Measurements from ENCODE around the gene HDAC9.

The HDAC9 gene

DNA sequence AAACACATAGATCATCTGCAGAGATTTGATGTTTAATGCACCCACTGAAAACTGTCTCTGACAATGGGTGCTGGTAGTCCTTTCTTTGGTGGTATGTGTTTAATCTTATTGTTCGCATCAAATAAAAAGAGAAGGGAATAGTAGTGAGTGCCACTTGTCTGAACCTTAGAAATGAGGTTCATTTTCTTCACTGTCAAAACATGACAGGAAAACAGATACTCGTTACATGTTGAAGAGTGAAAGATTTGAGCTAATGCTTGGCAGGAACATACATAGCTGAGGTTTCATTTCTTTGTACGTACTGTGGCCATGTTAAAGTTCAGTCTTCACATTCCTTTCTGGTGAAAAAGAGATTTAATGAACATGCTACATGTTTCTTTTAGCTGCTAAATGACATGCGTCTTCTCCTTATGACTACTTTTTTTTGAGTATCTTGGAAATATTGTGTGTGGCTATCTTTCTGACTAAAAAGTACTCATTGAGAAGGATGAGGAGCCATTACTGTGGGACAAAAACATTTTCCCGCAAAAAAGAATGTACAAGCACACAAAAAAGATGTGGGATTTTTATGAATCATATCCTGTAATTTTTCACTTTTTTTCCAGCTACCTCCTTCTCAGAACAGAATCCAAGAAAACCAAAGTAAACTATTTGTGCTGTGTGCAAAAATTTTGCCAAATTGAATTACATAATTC, 513.8 kb downstream of the HDAC9 start:
- DNase-seq (ENCODE audit: low read depth), result peak; percentile 39
- Histone ChIP-seq H3K36me3 (ENCODE audit: control insufficient read depth, insufficient read depth, low read length, severe bottlenecking) (no peaks in the 10 kb centered on the region), H3K27me3 (replicated peaks; ENCODE audit: control insufficient read depth, insufficient read depth, low read length) (no peaks in the 10 kb centered on the region), H3K4me1 (ENCODE audit: control insufficient read depth, insufficient read depth, low read length) (peaks cover 11% of the 10 kb centered on the region), H3K4me3 (ENCODE audit: low read length) (peak overlapping the region; percentile 44), H3K9ac (ENCODE audit: low read length) (peak overlapping the region; percentile 19), H3K9me3 (ENCODE audit: control insufficient read depth, low read length) (no peaks in the 10 kb centered on the region)

DNA sequence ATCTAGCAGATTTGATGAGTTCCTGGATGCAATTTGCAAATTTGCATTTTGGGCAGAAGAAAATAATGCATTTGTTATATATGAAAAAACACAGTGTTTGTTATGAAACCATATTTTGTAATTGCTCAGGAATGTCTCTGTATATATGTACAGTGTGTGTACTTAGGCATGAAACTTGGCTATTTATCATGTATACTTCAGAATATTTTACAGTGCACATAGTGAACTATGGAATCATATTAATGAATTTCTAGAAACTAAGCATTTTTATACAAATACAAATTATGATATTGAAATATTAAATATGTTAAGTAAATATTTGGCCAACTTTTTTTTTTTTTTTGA, 514.4 kb downstream of the HDAC9 start:
- no peak overlapping the region for H3K9ac ChIP-seq (ENCODE audit: low read length)
- DNase-seq (ENCODE audit: low read depth), result peak; percentile 28
- H3K27me3 ChIP-seq (replicated peaks; ENCODE audit: control insufficient read depth, insufficient read depth, low read length), result no peaks in the 10 kb centered on the region
- peak overlapping the region; percentile 44 for H3K4me3 ChIP-seq (ENCODE audit: low read length)
- H3K36me3 ChIP-seq (ENCODE audit: control insufficient read depth, insufficient read depth, low read length, severe bottlenecking), result no peaks in the 10 kb centered on the region
- no peaks in the 10 kb centered on the region for H3K9me3 ChIP-seq (ENCODE audit: control insufficient read depth, low read length)
- peaks cover 11% of the 10 kb centered on the region for H3K4me1 ChIP-seq (ENCODE audit: control insufficient read depth, insufficient read depth, low read length)

DNA sequence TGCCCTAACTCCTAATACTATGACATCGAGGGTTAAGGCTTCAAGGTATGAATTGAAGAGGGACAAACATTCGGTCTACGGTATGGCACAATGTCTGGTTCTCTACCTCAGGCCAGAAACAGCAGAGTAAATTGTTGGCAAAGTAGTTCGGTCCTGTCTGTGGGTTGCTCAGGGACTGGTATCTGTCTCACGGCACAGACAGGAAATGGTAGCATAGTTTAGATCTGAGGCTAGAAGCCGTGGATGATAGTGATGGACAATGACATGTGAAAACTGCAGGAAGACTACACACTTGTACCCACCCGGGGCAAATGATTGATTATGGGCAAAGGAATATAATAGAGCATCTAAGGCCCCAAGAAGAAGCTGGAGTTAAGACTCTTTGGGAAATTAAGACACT, 515.7 kb downstream of the HDAC9 start:
- Histone ChIP-seq H3K4me3 (ENCODE audit: low read length) (no peak overlapping the region), H3K9me3 (ENCODE audit: control insufficient read depth, low read length) (peaks cover 5% of the 10 kb centered on the region), H3K4me1 (ENCODE audit: control insufficient read depth, insufficient read depth, low read length) (peaks cover 11% of the 10 kb centered on the region), H3K9ac (ENCODE audit: low read length) (no peak overlapping the region), H3K36me3 (ENCODE audit: control insufficient read depth, insufficient read depth, low read length, severe bottlenecking) (no peaks in the 10 kb centered on the region), H3K27me3 (replicated peaks; ENCODE audit: control insufficient read depth, insufficient read depth, low read length) (no peaks in the 10 kb centered on the region)
- DNase-seq (ENCODE audit: low read depth), result no peak

DNA sequence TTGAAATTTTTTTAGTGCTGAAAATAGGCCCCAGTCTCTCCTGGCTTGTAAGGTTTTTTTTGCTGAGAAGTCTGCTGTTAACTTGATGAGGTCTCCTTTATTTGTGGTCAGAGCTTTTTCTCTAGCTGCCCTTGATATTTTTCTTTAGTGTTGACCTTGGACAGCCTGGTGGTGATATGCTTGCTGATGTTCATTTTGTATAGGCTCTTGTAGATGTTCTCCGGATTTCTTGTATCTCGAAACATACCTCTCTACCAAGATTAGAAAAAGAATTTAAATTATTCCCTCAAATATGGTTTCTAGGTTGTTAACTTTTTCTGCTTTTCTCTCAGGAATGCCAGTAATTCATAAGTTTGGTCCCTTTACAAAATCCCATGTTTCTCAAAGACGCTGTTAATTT, 519.5 kb downstream of the HDAC9 start:
- peaks cover 14% of the 10 kb centered on the region for H3K9me3 ChIP-seq (ENCODE audit: control insufficient read depth, low read length)
- H3K9ac ChIP-seq (ENCODE audit: low read length), result no peak overlapping the region
- no peaks in the 10 kb centered on the region for H3K36me3 ChIP-seq (ENCODE audit: control insufficient read depth, insufficient read depth, low read length, severe bottlenecking)
- no peaks in the 10 kb centered on the region for H3K27me3 ChIP-seq (replicated peaks; ENCODE audit: control insufficient read depth, insufficient read depth, low read length)
- H3K4me1 ChIP-seq (ENCODE audit: control insufficient read depth, insufficient read depth, low read length), result no peaks in the 10 kb centered on the region
- no peak overlapping the region for H3K4me3 ChIP-seq (ENCODE audit: low read length)
- no peak for DNase-seq (ENCODE audit: low read depth)

DNA sequence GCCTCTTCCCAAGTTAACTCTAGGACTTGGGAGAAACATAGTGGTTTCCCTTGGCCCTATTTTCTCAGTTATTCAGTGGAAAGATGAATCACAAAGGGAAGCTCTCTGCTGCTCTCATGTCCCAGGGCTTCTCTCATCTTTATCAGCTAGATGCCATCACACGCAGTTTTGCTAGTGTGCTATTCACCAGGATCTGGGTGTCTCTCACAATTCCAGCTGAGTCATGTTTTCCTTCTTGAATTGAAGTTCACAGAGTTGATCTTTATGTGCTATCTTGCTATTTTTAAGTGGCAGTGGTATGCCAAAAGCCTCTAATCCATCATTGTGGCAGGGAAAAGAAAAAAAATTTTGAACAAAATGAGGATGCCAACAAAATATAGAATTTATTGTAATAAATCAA, 520.6 kb downstream of the HDAC9 start:
- H3K9ac ChIP-seq (ENCODE audit: low read length), result no peak overlapping the region
- H3K4me3 ChIP-seq (ENCODE audit: low read length), result no peak overlapping the region
- no peaks in the 10 kb centered on the region for H3K27me3 ChIP-seq (replicated peaks; ENCODE audit: control insufficient read depth, insufficient read depth, low read length)
- no peaks in the 10 kb centered on the region for H3K4me1 ChIP-seq (ENCODE audit: control insufficient read depth, insufficient read depth, low read length)
- no peaks in the 10 kb centered on the region for H3K36me3 ChIP-seq (ENCODE audit: control insufficient read depth, insufficient read depth, low read length, severe bottlenecking)
- peaks cover 14% of the 10 kb centered on the region for H3K9me3 ChIP-seq (ENCODE audit: control insufficient read depth, low read length)
- DNase-seq (ENCODE audit: low read depth), result no peak

DNA sequence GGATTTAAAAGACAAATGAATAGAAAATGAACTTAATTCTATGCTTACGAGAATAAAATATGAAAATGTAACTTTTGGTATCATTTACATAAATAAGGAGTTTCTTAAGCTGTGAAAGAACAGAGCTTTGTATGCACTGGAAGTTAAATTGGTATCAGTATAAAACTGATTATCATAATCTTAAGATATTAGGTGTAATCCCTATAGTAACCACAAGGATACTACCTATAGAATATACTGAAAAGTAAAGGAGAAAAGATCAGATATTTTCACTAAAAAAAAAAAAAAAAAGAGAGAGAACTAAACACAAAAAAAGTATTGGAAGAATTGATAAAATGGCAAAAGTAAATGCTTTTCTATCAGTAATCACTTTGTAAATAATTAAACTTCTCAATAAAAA, 521.8 kb downstream of the HDAC9 start:
- DNase-seq (ENCODE audit: low read depth), result no peak
- no peaks in the 10 kb centered on the region for H3K4me1 ChIP-seq (ENCODE audit: control insufficient read depth, insufficient read depth, low read length)
- H3K36me3 ChIP-seq (ENCODE audit: control insufficient read depth, insufficient read depth, low read length, severe bottlenecking), result no peaks in the 10 kb centered on the region
- H3K9me3 ChIP-seq (ENCODE audit: control insufficient read depth, low read length), result peaks cover 14% of the 10 kb centered on the region
- H3K4me3 ChIP-seq (ENCODE audit: low read length), result no peak overlapping the region
- no peaks in the 10 kb centered on the region for H3K27me3 ChIP-seq (replicated peaks; ENCODE audit: control insufficient read depth, insufficient read depth, low read length)
- H3K9ac ChIP-seq (ENCODE audit: low read length), result no peak overlapping the region

DNA sequence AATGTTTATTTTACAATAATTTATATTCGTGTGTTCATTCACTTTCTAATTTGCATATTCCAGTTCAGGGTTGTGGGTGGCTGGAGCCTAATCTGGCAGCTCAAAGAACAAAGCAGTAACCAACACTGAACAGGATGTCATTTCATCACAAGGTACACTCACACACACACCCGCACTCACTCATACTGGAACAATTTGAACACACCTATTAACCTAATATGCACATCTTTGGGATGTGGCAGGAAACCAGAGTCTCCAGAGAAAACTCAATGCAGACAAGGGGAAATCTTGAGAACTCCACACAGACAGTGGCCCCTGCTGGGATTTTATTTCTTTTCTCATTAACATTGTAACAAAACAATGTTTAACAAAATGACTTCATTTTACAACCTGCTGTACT, 524.5 kb downstream of the HDAC9 start:
- H3K4me1 ChIP-seq (ENCODE audit: control insufficient read depth, insufficient read depth, low read length), result peaks cover 8% of the 10 kb centered on the region
- DNase-seq (ENCODE audit: low read depth), result no peak
- H3K27me3 ChIP-seq (replicated peaks; ENCODE audit: control insufficient read depth, insufficient read depth, low read length), result no peaks in the 10 kb centered on the region
- H3K9ac ChIP-seq (ENCODE audit: low read length), result no peak overlapping the region
- H3K36me3 ChIP-seq (ENCODE audit: control insufficient read depth, insufficient read depth, low read length, severe bottlenecking), result no peaks in the 10 kb centered on the region
- no peak overlapping the region for H3K4me3 ChIP-seq (ENCODE audit: low read length)
- peaks cover 14% of the 10 kb centered on the region for H3K9me3 ChIP-seq (ENCODE audit: control insufficient read depth, low read length)

DNA sequence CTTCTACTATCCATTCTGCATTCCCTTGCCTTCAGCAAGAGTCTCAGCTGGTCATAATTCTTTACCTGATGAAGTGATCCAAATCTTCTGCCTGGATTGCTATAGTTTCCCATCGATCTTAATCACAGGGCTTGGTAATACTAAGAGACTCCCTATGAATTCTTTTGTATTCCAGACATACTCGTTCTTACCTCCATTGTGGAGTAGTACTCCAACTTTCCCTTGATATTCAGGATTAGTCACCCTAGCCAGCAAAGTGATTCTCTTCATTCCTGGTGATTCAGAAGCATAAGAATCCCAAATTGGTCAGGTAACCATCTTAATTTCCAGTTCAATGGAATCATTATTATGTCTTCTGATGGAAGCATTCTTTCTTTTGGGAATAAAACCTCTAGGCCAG, 525.2 kb downstream of the HDAC9 start:
- no peak overlapping the region for H3K9ac ChIP-seq (ENCODE audit: low read length)
- H3K36me3 ChIP-seq (ENCODE audit: control insufficient read depth, insufficient read depth, low read length, severe bottlenecking), result no peaks in the 10 kb centered on the region
- no peak overlapping the region for H3K4me3 ChIP-seq (ENCODE audit: low read length)
- no peak for DNase-seq (ENCODE audit: low read depth)
- H3K4me1 ChIP-seq (ENCODE audit: control insufficient read depth, insufficient read depth, low read length), result peaks cover 8% of the 10 kb centered on the region
- peaks cover 14% of the 10 kb centered on the region for H3K9me3 ChIP-seq (ENCODE audit: control insufficient read depth, low read length)
- H3K27me3 ChIP-seq (replicated peaks; ENCODE audit: control insufficient read depth, insufficient read depth, low read length), result no peaks in the 10 kb centered on the region

DNA sequence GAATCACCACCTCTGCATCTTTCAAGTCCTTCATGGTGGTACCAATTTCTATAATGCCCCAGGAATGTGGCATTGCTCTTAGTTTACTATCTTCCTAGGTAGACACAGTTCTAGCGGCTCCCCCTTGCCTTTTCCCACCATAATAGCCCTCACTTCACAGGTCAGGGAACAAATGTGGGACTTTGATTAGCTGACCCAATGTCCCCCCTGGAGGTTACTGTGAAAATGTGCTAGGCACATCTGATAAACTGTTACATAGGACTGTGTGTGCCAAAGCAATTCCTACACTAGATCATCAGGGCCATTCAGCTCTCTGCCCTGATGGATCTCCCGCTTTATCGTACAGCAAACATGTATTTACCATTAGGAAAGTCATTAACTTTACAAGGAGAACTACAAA, 527.9 kb downstream of the HDAC9 start:
- no peak overlapping the region for H3K9ac ChIP-seq (ENCODE audit: low read length)
- H3K36me3 ChIP-seq (ENCODE audit: control insufficient read depth, insufficient read depth, low read length, severe bottlenecking), result no peaks in the 10 kb centered on the region
- no peak overlapping the region for H3K4me3 ChIP-seq (ENCODE audit: low read length)
- H3K27me3 ChIP-seq (replicated peaks; ENCODE audit: control insufficient read depth, insufficient read depth, low read length), result no peaks in the 10 kb centered on the region
- DNase-seq (ENCODE audit: low read depth), result no peak
- no peaks in the 10 kb centered on the region for H3K9me3 ChIP-seq (ENCODE audit: control insufficient read depth, low read length)
- H3K4me1 ChIP-seq (ENCODE audit: control insufficient read depth, insufficient read depth, low read length), result peaks cover 12% of the 10 kb centered on the region

DNA sequence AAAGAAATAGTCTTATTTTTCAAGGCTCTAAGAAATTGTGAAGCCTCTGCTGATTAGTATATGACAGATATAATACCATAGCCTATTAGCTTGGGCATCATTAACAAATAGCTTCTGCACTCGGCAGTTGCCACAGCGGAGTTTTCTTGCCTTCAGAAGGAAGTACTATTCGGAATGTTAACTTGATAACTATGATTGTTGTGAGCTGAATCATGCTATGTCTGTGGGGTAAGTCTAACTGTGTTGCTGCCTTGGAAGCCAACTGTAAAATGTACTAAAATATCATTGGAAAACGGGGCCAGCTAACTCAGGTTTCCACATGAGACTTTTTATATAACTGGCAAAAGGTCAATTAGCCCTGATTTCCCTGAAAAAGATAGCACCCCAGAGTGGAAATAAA, 528.7 kb downstream of the HDAC9 start:
- H3K4me1 ChIP-seq (ENCODE audit: control insufficient read depth, insufficient read depth, low read length), result peaks cover 12% of the 10 kb centered on the region
- no peak overlapping the region for H3K4me3 ChIP-seq (ENCODE audit: low read length)
- peak; percentile 84 for DNase-seq (ENCODE audit: low read depth)
- no peaks in the 10 kb centered on the region for H3K9me3 ChIP-seq (ENCODE audit: control insufficient read depth, low read length)
- no peaks in the 10 kb centered on the region for H3K27me3 ChIP-seq (replicated peaks; ENCODE audit: control insufficient read depth, insufficient read depth, low read length)
- H3K9ac ChIP-seq (ENCODE audit: low read length), result no peak overlapping the region
- no peaks in the 10 kb centered on the region for H3K36me3 ChIP-seq (ENCODE audit: control insufficient read depth, insufficient read depth, low read length, severe bottlenecking)

DNA sequence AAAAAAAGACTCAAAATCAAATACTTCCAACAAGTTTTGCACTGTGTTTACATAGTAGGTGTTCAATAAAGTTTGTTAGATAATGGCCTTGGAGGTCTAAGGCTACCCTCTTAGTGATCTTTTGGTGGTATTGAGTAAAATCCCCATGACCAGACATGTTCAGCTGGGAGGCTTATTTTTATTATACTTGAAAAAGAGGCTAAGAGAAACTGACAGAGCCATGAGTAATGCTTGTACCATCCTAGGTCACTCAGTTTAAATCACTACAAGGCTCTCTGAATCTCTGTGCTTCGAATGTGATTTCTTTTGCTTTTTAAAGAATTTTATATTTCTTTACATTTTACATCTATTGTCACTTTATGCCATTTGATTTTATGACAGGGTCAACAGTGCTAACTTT, 531.3 kb downstream of the HDAC9 start:
- Histone ChIP-seq H3K9ac (ENCODE audit: low read length) (no peak overlapping the region), H3K36me3 (ENCODE audit: control insufficient read depth, insufficient read depth, low read length, severe bottlenecking) (no peaks in the 10 kb centered on the region), H3K27me3 (replicated peaks; ENCODE audit: control insufficient read depth, insufficient read depth, low read length) (no peaks in the 10 kb centered on the region), H3K9me3 (ENCODE audit: control insufficient read depth, low read length) (no peaks in the 10 kb centered on the region), H3K4me1 (ENCODE audit: control insufficient read depth, insufficient read depth, low read length) (peaks cover 26% of the 10 kb centered on the region), H3K4me3 (ENCODE audit: low read length) (no peak overlapping the region)
- peak; percentile 70 for DNase-seq (ENCODE audit: low read depth)

DNA sequence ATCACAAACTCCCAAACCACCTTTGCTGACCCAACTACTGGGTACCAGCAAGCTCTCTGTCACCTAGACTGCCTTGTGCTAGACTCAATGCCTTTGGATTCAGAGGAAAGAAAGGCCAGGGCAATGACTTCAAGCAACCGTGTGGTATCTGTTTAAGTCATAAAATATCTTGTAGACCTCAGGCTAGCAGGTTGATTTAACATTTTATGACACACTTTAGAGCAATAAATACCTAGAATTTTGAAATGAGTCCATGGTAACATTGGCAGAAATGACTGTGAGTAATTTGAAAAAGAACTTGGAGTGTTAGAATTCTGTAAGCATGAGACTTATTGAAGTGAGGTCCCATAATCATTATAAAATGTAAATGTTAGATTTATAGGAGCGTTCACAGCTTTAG, 534.7 kb downstream of the HDAC9 start:
- Histone ChIP-seq H3K4me1 (ENCODE audit: control insufficient read depth, insufficient read depth, low read length) (peaks cover 18% of the 10 kb centered on the region), H3K27me3 (replicated peaks; ENCODE audit: control insufficient read depth, insufficient read depth, low read length) (no peaks in the 10 kb centered on the region), H3K4me3 (ENCODE audit: low read length) (peak overlapping the region; percentile 29), H3K9me3 (ENCODE audit: control insufficient read depth, low read length) (no peaks in the 10 kb centered on the region), H3K36me3 (ENCODE audit: control insufficient read depth, insufficient read depth, low read length, severe bottlenecking) (no peaks in the 10 kb centered on the region), H3K9ac (ENCODE audit: low read length) (peak overlapping the region; percentile 8)
- DNase-seq (ENCODE audit: low read depth), result peak; percentile 27
